Measurements from ENCODE around the gene MAPK4. TPM values are rescaled to one million over a fixed set of nuclear protein-coding genes. Genes with fewer than 3 reads are reported as not detected.
"Not testable (repeated sequence)": the region's sequence is repeated elsewhere in the genome, so short reads cannot be mapped to it uniquely, and the experiment has no call there.

The MAPK4 gene
- total RNA-seq, 1 donor from 2014 or later, result 0.11 TPM

DNA sequence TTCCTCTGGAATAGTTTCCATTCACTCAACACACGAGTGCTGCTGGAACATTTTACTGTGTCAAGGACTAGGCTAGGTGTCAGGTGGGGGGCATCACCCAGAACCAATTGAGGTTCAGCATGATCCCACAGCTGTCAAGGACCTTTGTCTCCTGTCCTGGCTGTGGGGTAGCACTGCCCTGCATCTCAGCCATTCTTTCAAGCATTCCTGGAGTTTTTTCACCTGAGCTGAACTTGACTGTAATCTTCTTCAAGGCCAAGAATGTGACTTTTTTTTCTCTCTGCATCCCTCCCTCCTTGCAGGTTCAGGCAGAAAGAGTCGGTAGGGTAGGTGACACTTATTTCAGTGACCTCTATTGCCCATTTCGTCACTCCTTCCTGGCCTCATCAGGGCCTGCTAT lies 3.5 kb downstream of the MAPK4 start:
- DNase-seq (ENCODE audit: low read depth), result no peak
- Histone ChIP-seq H2AFZ (ENCODE audit: low read depth, low read length) (no peak overlapping the region), H3K79me2 (ENCODE audit: insufficient read depth, low read length) (no peaks in the 10 kb centered on the region), H3K4me1 (ENCODE audit: insufficient read depth, low read length) (peaks cover 9% of the 10 kb centered on the region), H3K4me3 (ENCODE audit: insufficient read depth, low read depth, low read length) (no peak overlapping the region), H3K27me3 (ENCODE audit: insufficient read depth, low read length) (peaks cover 37% of the 10 kb centered on the region), H3K9me3 (ENCODE audit: insufficient read depth, low read depth, low read length) (no peaks in the 10 kb centered on the region), H3K36me3 (ENCODE audit: insufficient read depth, low read length) (no peaks in the 10 kb centered on the region), H3K9ac (ENCODE audit: low read length) (no peak overlapping the region), H4K20me1 (ENCODE audit: insufficient read depth, low read length) (no peaks in the 10 kb centered on the region), H3K27ac (ENCODE audit: low read depth, low read length) (no peak overlapping the region), H3K4me2 (ENCODE audit: low read length) (no peak overlapping the region)
- TF ChIP-seq EZH2 (IDR thresholded peaks at IDR 0.05; ENCODE audit: insufficient read depth, low read length), result no peak
- TF ChIP-seq, protein P1, sequence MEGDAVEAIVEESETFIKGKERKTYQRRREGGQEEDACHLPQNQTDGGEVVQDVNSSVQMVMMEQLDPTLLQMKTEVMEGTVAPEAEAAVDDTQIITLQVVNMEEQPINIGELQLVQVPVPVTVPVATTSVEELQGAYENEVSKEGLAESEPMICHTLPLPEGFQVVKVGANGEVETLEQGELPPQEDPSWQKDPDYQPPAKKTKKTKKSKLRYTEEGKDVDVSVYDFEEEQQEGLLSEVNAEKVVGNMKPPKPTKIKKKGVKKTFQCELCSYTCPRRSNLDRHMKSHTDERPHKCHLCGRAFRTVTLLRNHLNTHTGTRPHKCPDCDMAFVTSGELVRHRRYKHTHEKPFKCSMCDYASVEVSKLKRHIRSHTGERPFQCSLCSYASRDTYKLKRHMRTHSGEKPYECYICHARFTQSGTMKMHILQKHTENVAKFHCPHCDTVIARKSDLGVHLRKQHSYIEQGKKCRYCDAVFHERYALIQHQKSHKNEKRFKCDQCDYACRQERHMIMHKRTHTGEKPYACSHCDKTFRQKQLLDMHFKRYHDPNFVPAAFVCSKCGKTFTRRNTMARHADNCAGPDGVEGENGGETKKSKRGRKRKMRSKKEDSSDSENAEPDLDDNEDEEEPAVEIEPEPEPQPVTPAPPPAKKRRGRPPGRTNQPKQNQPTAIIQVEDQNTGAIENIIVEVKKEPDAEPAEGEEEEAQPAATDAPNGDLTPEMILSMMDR (IDR thresholded peaks at IDR 0.05; ENCODE audit: insufficient read depth, low read depth, low read length), result no peak
- no peaks in the 10 kb centered on the region for H3K4me1 Mint-ChIP-seq (ENCODE audit: low read depth, unreplicated experiment)
- no peak overlapping the region for H3K4me3 Mint-ChIP-seq (ENCODE audit: unreplicated experiment)
- peaks cover 2% of the 10 kb centered on the region for H3K9me3 Mint-ChIP-seq (ENCODE audit: unreplicated experiment)
- H3K27ac Mint-ChIP-seq (ENCODE audit: unreplicated experiment), result no peak overlapping the region
- H3K36me3 Mint-ChIP-seq (ENCODE audit: low read depth, unreplicated experiment), result no peaks in the 10 kb centered on the region
- FAIRE-seq, result no peak
- peaks cover 58% of the 10 kb centered on the region for H3K27me3 Mint-ChIP-seq (ENCODE audit: low read depth, unreplicated experiment)

DNA sequence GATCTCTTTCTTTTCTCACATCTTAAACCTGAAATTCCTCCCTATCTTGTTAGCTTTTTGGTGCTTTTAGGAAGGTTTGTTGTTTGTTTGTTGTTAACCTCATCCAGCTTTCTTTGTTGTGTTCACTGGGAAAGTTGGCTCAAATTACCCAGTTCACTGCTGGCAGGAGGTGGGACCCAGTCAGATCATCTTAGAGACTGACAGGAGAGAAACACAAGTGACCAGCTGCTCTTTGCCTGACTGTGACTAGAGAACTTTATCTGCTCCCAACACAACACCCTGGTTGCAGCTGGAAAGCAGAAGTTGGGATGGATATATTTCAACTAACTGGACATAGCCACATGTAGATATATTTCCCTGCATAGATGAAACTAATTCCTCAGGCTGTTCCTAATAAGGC lies 10.0 kb downstream of the MAPK4 start:
- H3K4me1 ChIP-seq (ENCODE audit: insufficient read depth, low read length), result no peaks in the 10 kb centered on the region
- FAIRE-seq (no peak), DNase-seq (ENCODE audit: low read depth) (no peak)
- H4K20me1 ChIP-seq (ENCODE audit: insufficient read depth, low read length), result no peaks in the 10 kb centered on the region
- H3K9ac ChIP-seq (ENCODE audit: low read length), result no peak overlapping the region
- no peak overlapping the region for H3K27ac ChIP-seq (ENCODE audit: low read depth, low read length)
- H3K4me1 Mint-ChIP-seq (ENCODE audit: low read depth, unreplicated experiment), result no peaks in the 10 kb centered on the region
- H3K79me2 ChIP-seq (ENCODE audit: insufficient read depth, low read length), result no peaks in the 10 kb centered on the region
- H3K36me3 ChIP-seq (ENCODE audit: insufficient read depth, low read length), result no peaks in the 10 kb centered on the region
- H3K27ac Mint-ChIP-seq (ENCODE audit: unreplicated experiment), result no peak overlapping the region
- TF ChIP-seq, protein P1 (IDR thresholded peaks at IDR 0.05; ENCODE audit: insufficient read depth, low read depth, low read length), result no peak
- no peak for TF ChIP-seq EZH2 (IDR thresholded peaks at IDR 0.05; ENCODE audit: insufficient read depth, low read length)
- peaks cover 2% of the 10 kb centered on the region for H3K27me3 ChIP-seq (ENCODE audit: insufficient read depth, low read length)
- H3K9me3 ChIP-seq (ENCODE audit: insufficient read depth, low read depth, low read length), result no peaks in the 10 kb centered on the region
- H3K27me3 Mint-ChIP-seq (ENCODE audit: low read depth, unreplicated experiment), result peaks cover 14% of the 10 kb centered on the region
- no peak overlapping the region for H3K4me3 Mint-ChIP-seq (ENCODE audit: unreplicated experiment)
- no peak overlapping the region for H3K4me2 ChIP-seq (ENCODE audit: low read length)
- H3K36me3 Mint-ChIP-seq (ENCODE audit: low read depth, unreplicated experiment), result no peaks in the 10 kb centered on the region
- H3K4me3 ChIP-seq (ENCODE audit: insufficient read depth, low read depth, low read length), result no peak overlapping the region
- peaks cover 6% of the 10 kb centered on the region for H3K9me3 Mint-ChIP-seq (ENCODE audit: unreplicated experiment)
- no peak overlapping the region for H2AFZ ChIP-seq (ENCODE audit: low read depth, low read length)

DNA sequence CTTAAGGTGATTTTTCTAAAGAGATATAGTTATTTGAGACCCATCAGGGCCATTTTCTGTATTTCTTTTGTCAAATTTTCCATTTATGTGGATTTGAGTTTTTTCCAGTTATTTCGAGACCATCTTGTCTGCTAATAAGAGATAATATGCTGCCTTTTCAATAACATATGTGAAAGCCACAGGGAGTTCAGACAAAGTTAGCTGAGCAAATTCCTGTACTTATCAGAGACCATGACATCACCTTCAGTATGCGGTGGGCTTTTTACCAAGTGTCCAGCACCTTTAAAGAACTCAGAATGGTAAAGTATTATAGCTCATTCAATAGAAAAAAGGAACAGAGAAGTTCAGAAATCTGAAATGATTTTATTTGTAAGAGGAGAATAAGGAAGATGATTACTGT lies 11.7 kb downstream of the MAPK4 start:
- Mint-ChIP-seq H3K9me3 (ENCODE audit: unreplicated experiment) (peaks cover 6% of the 10 kb centered on the region), H3K36me3 (ENCODE audit: low read depth, unreplicated experiment) (no peaks in the 10 kb centered on the region), H3K4me1 (ENCODE audit: low read depth, unreplicated experiment) (no peaks in the 10 kb centered on the region), H3K27ac (ENCODE audit: unreplicated experiment) (no peak overlapping the region), H3K27me3 (ENCODE audit: low read depth, unreplicated experiment) (peaks cover 3% of the 10 kb centered on the region), H3K4me3 (ENCODE audit: unreplicated experiment) (no peak overlapping the region)
- no peak overlapping the region for H3K9ac ChIP-seq (ENCODE audit: low read length)
- TF ChIP-seq, protein P1 (IDR thresholded peaks at IDR 0.05; ENCODE audit: insufficient read depth, low read depth, low read length), result no peak
- no peak for TF ChIP-seq EZH2 (IDR thresholded peaks at IDR 0.05; ENCODE audit: insufficient read depth, low read length)
- H4K20me1 ChIP-seq (ENCODE audit: insufficient read depth, low read length), result no peaks in the 10 kb centered on the region
- H3K27ac ChIP-seq (ENCODE audit: low read depth, low read length), result no peak overlapping the region
- no peak overlapping the region for H3K4me2 ChIP-seq (ENCODE audit: low read length)
- FAIRE-seq (no peak), DNase-seq (ENCODE audit: low read depth) (no peak)
- H3K4me1 ChIP-seq (ENCODE audit: insufficient read depth, low read length), result no peaks in the 10 kb centered on the region
- H3K36me3 ChIP-seq (ENCODE audit: insufficient read depth, low read length), result no peaks in the 10 kb centered on the region
- no peak overlapping the region for H2AFZ ChIP-seq (ENCODE audit: low read depth, low read length)
- peaks cover 2% of the 10 kb centered on the region for H3K27me3 ChIP-seq (ENCODE audit: insufficient read depth, low read length)
- H3K9me3 ChIP-seq (ENCODE audit: insufficient read depth, low read depth, low read length), result no peaks in the 10 kb centered on the region
- H3K4me3 ChIP-seq (ENCODE audit: insufficient read depth, low read depth, low read length), result no peak overlapping the region
- H3K79me2 ChIP-seq (ENCODE audit: insufficient read depth, low read length), result no peaks in the 10 kb centered on the region

DNA sequence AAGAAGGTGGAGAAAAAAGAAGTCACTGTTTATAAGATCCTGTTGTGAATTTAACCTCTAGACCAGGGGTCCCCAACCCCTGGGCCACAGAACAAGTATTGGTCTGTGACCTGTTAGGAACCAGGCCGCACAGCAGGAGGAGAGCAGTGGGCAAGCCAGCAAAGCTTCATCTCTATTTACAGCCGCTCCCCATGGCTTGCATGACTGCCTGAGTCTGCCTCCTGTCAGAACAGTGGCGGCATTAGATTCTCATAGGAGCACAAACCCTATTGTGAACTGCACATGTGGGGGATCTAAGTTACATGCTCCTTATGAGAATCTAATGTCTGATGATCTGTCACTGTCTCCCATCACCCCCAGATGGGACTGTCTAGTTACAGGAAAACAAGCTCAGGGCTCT lies 13.3 kb downstream of the MAPK4 start:
- not testable (repeated sequence) for FAIRE-seq; H3K4me1 Mint-ChIP-seq (ENCODE audit: low read depth, unreplicated experiment); H2AFZ ChIP-seq (ENCODE audit: low read depth, low read length)

More for the DNA sequence above, 13.3 kb downstream of the MAPK4 start:
- H3K4me3 Mint-ChIP-seq (ENCODE audit: unreplicated experiment); H3K27me3 Mint-ChIP-seq (ENCODE audit: low read depth, unreplicated experiment); DNase-seq (ENCODE audit: low read depth); H3K27ac ChIP-seq (ENCODE audit: low read depth, low read length); H3K27me3 ChIP-seq (ENCODE audit: insufficient read depth, low read length); H3K9ac ChIP-seq (ENCODE audit: low read length); H3K27ac Mint-ChIP-seq (ENCODE audit: unreplicated experiment); H3K4me3 ChIP-seq (ENCODE audit: insufficient read depth, low read depth, low read length); H3K9me3 Mint-ChIP-seq (ENCODE audit: unreplicated experiment); H4K20me1 ChIP-seq (ENCODE audit: insufficient read depth, low read length); H3K9me3 ChIP-seq (ENCODE audit: insufficient read depth, low read depth, low read length); H3K36me3 Mint-ChIP-seq (ENCODE audit: low read depth, unreplicated experiment); H3K4me2 ChIP-seq (ENCODE audit: low read length); H3K4me1 ChIP-seq (ENCODE audit: insufficient read depth, low read length); H3K36me3 ChIP-seq (ENCODE audit: insufficient read depth, low read length); H3K79me2 ChIP-seq (ENCODE audit: insufficient read depth, low read length): not testable (repeated sequence)
